H9 (cell line): ENCODE measurements around the gene GABBR2. TPM values are rescaled to one million over a fixed set of nuclear protein-coding genes. Genes with fewer than 3 reads are reported as not detected.

Experiments
- DNase-seq: peaks from one replicate; pipeline ENCODE4 v3.0.0-alpha.2; 2017
- H2AFZ ChIP-seq: one replicate; pipeline ENCODE4 v1.6.1; 2013; ENCODE audit warnings: mild to moderate bottlenecking, low read length, control low read depth, moderate library complexity
- H2AK5ac ChIP-seq: 2 replicates; pipeline ENCODE4 v1.6.1; 2013; ENCODE audit warnings: low read length, control low read depth, mixed read lengths; ENCODE audit not compliant: insufficient read length
- H2BK120ac ChIP-seq: one replicate; pipeline ENCODE4 v1.6.1; 2013; ENCODE audit warnings: low read depth, mild to moderate bottlenecking, low read length, control low read depth, inconsistent platforms; ENCODE audit not compliant: poor library complexity, severe bottlenecking
- H2BK12ac ChIP-seq: 2 replicates; pipeline ENCODE4 v1.6.1; 2013; ENCODE audit warnings: low read length, control low read depth, mixed read lengths, low read depth; ENCODE audit not compliant: insufficient read length
- H2BK15ac ChIP-seq: 2 replicates; pipeline ENCODE4 v1.6.1; 2013; ENCODE audit warnings: low read depth, low read length, control low read depth
- H2BK20ac ChIP-seq: one replicate; pipeline ENCODE4 v1.6.1; 2013; ENCODE audit warnings: low read depth, mild to moderate bottlenecking, low read length, control low read depth, inconsistent platforms; ENCODE audit not compliant: poor library complexity, severe bottlenecking
- H2BK5ac ChIP-seq: 2 replicates; pipeline ENCODE4 v1.6.1; 2013; ENCODE audit warnings: low read length, control low read depth, mixed read lengths; ENCODE audit not compliant: insufficient read length
- H3K14ac ChIP-seq: 2 replicates; pipeline ENCODE4 v1.6.1; 2013; ENCODE audit warnings: low read length, control low read depth; ENCODE audit not compliant: insufficient read depth
- H3K18ac ChIP-seq: 2 replicates; pipeline ENCODE4 v1.6.1; 2013; ENCODE audit warnings: low read depth, mild to moderate bottlenecking, mixed read lengths, low read length, control low read depth; ENCODE audit not compliant: insufficient read length
- H3K23ac ChIP-seq: 2 replicates; pipeline ENCODE4 v1.6.1; 2013; ENCODE audit warnings: low read length, control low read depth, mixed read lengths, low read depth; ENCODE audit not compliant: insufficient read length
- H3K23me2 ChIP-seq: 2 replicates; pipeline ENCODE4 v1.6.1; 2013; ENCODE audit warnings: low read depth, mild to moderate bottlenecking, mixed read lengths, low read length, control low read depth; ENCODE audit not compliant: insufficient read length, poor library complexity, severe bottlenecking
- H3K27ac ChIP-seq: 2 replicates; pipeline ENCODE4 v1.5.1; 2013; ENCODE audit warnings: low read length, control low read depth, mixed read lengths, low read depth; ENCODE audit not compliant: insufficient read length
- H3K27me3 ChIP-seq: 2 replicates; pipeline ENCODE4 v1.6.1; 2013; ENCODE audit warnings: low read length, control low read depth, inconsistent platforms; ENCODE audit not compliant: insufficient read depth
- H3K4ac ChIP-seq: 2 replicates; pipeline ENCODE4 v1.6.1; 2013; ENCODE audit warnings: low read depth, mild to moderate bottlenecking, control low read depth, inconsistent platforms, low read length, moderate library complexity
- H3K4me1 ChIP-seq: 2 replicates; pipeline ENCODE4 v1.6.1; 2013; ENCODE audit warnings: low read length, control low read depth, inconsistent platforms; ENCODE audit not compliant: insufficient read depth
- H3K4me2 ChIP-seq: 2 replicates; pipeline ENCODE4 v1.6.1; 2013; ENCODE audit warnings: low read length, control low read depth, mixed read lengths; ENCODE audit not compliant: insufficient read length, insufficient read depth
- H3K56ac ChIP-seq: 2 replicates; pipeline ENCODE4 v1.6.1; 2013; ENCODE audit warnings: low read depth, mild to moderate bottlenecking, mixed read lengths, low read length, control low read depth; ENCODE audit not compliant: insufficient read length
- H3K79me1 ChIP-seq: 2 replicates; pipeline ENCODE4 v1.6.1; 2013; ENCODE audit warnings: low read depth, mild to moderate bottlenecking, moderate library complexity, low read length, control low read depth, inconsistent platforms; ENCODE audit not compliant: insufficient read depth, poor library complexity, severe bottlenecking
- H3K79me2 ChIP-seq: 2 replicates; pipeline ENCODE4 v1.6.1; 2013; ENCODE audit warnings: low read length, control low read depth, inconsistent platforms; ENCODE audit not compliant: insufficient read depth
- H3K9ac ChIP-seq: 2 replicates; pipeline ENCODE4 v1.6.1; 2013; ENCODE audit warnings: low read length, control low read depth, mixed read lengths; ENCODE audit not compliant: insufficient read length; ENCODE audit errors: extremely low read depth
- H3K9me3 ChIP-seq: one replicate; pipeline ENCODE4 v1.6.1; 2013; ENCODE audit warnings: low read depth, low read length, inconsistent platforms; ENCODE audit not compliant: control insufficient read depth
- H3T11ph ChIP-seq: one replicate; pipeline ENCODE4 v1.6.1; 2013; ENCODE audit warnings: mild to moderate bottlenecking, low read length, control low read depth, inconsistent platforms
- H4K20me1 ChIP-seq: one replicate; pipeline ENCODE4 v1.6.1; 2013; ENCODE audit not compliant: control insufficient read depth, insufficient read length, insufficient read depth
- H4K5ac ChIP-seq: 2 replicates; pipeline ENCODE4 v1.6.1; 2013; ENCODE audit warnings: low read depth, mild to moderate bottlenecking, mixed read lengths, low read length, control low read depth; ENCODE audit not compliant: insufficient read length
- H4K8ac ChIP-seq: replicated peaks from 2 replicates; pipeline ENCODE4 v1.6.1; 2013; ENCODE audit warnings: low read length, control low read depth, mixed read lengths, low read depth; ENCODE audit not compliant: insufficient read length
- H4K91ac ChIP-seq: 2 replicates; pipeline ENCODE4 v1.6.1; 2013; ENCODE audit warnings: low read depth, mild to moderate bottlenecking, moderate library complexity, mixed read lengths, low read length, control low read depth; ENCODE audit not compliant: insufficient read length
- H3K27ac Mint-ChIP-seq, 3 experiments: 2 replicates in 2 of 3; 3 replicates in 1 of 3; pipeline ENCODE4 v1.8.0; 2020 to 2021; ENCODE audit warnings: mixed read lengths in 3 of 3, mild to moderate bottlenecking in 1 of 3, moderate library complexity in 1 of 3
- H3K27me3 Mint-ChIP-seq: 2 replicates; pipeline ENCODE4 v1.8.0; 2021; ENCODE audit warnings: low read depth, mild to moderate bottlenecking, moderate library complexity, mixed read lengths
- H3K36me3 Mint-ChIP-seq, 3 experiments: 2 replicates in 2 of 3; 3 replicates in 1 of 3; pipeline ENCODE4 v1.8.0; 2020 to 2021; ENCODE audit warnings: low read depth in 3 of 3, mixed read lengths in 3 of 3; ENCODE audit not compliant: insufficient read depth in 1 of 3
- H3K4me1 Mint-ChIP-seq, 2 experiments: 2 replicates each; pipeline ENCODE4 v1.8.0; 2020; ENCODE audit warnings: mixed read lengths in 2 of 2
- H3K4me3 Mint-ChIP-seq, 2 experiments: 2 replicates in 1 of 2; 3 replicates in 1 of 2; pipeline ENCODE4 v1.8.0; 2020 to 2021; ENCODE audit warnings: mild to moderate bottlenecking in 2 of 2, mixed read lengths in 2 of 2, moderate library complexity in 1 of 2
- H3K9me3 Mint-ChIP-seq, 2 experiments: 2 replicates in 1 of 2; 3 replicates in 1 of 2; pipeline ENCODE4 v1.8.0; 2020; ENCODE audit warnings: mild to moderate bottlenecking in 2 of 2, mixed read lengths in 2 of 2, moderate library complexity in 1 of 2
- CTCF ChIP-seq: fragments of 200-600 bp; sonication (generic); conservative IDR thresholded peaks from 3 replicates; pipeline ENCODE4 v1.8.0; 2021; ENCODE audit warnings: antibody characterized with exemption, mild to moderate bottlenecking
- WGBS: extraction: QIAGEN DNeasy Blood & Tissue Kit; methylation state at CpG from one replicate; pipeline ENCODE4 v1.1.7; 2013; ENCODE audit warnings: missing lambda C conversion rate, low lambda C conversion rate, mixed read lengths; ENCODE audit not compliant: insufficient read length; ENCODE audit errors: extremely low coverage; 5-methylcytosine and 5-hydroxymethylcytosine counted together
- total RNA-seq: library from RNA; stranded (reverse); gene quantifications from 2 replicates; pipeline ENCODE4 v1.2.1, GENCODE V29; 2021

GABBR2 gene
- total RNA-seq, 1 experiment from 2014 or later, result 0.66 TPM

- H3K4me1 Mint-ChIP-seq, result 0 out of 4 replicates have a peak, but pooled peaks cover 0 to 3% of the 10 kb centered on the region in 2 experiments
- Histone ChIP-seq H3K4ac (no peak overlapping the region), H4K8ac (no peak overlapping the region), H4K91ac (no peak overlapping the region), H3K23ac (no peak overlapping the region), H3K9ac (no peak overlapping the region), H3K79me2 (no peaks in the 10 kb centered on the region), H3K27me3 (no peaks in the 10 kb centered on the region), H4K5ac (no peak overlapping the region), H3T11ph (no peak overlapping the region), H2AFZ (no peak overlapping the region), H2BK15ac (no peak overlapping the region), H3K56ac (no peak overlapping the region), H3K27ac (no peak overlapping the region), H2BK20ac (no peak overlapping the region), H2BK5ac (no peak overlapping the region), H3K79me1 (no peaks in the 10 kb centered on the region), H3K18ac (no peak overlapping the region), H4K20me1 (no peaks in the 10 kb centered on the region), H3K14ac (no peak overlapping the region), H3K4me1 (no peaks in the 10 kb centered on the region), H2BK12ac (no peak overlapping the region), H3K23me2 (no peaks in the 10 kb centered on the region), H3K4me2 (no peak overlapping the region), H2BK120ac (no peak overlapping the region), H2AK5ac (no peak overlapping the region), H3K9me3 (no peaks in the 10 kb centered on the region)
- no peak overlapping the region for H3K4me3 Mint-ChIP-seq
- peaks cover 4% of the 10 kb centered on the region in 2 experiments; a peak in 2 of 5 replicates for H3K9me3 Mint-ChIP-seq
- peaks cover 2% of the 10 kb centered on the region for H3K27me3 Mint-ChIP-seq
- WGBS, result no CpG with 5 or more reads among the region's 2 CpGs
- no peak for DNase-seq
- H3K27ac Mint-ChIP-seq, result no peak overlapping the region
- TF ChIP-seq CTCF, result no peak
- H3K36me3 Mint-ChIP-seq, result no peaks in the 10 kb centered on the region
Measured at GRCh38 chr9:98472216-98472615, 236.5 kb downstream of the GABBR2 start.
